Glomerular visceral epithelial cell (primary cell): ENCODE data around the gene TPM1.
A peak's percentile ranks its signal among the peaks of the same experiment; 100 is the strongest.
"Not testable (repeated sequence)": the region's sequence is repeated elsewhere in the genome, so short reads cannot be mapped to it uniquely, and the experiment has no call there.

Experiments used
- DNase-seq: peaks from one replicate; pipeline ENCODE4 v3.0.0-alpha.2; 2016; ENCODE audit errors: extremely low spot score

The TPM1 gene

GRCh38 chr15:63041974-63042876 lies at the start of gene TPM1:
Gene TPM1 (plus strand): TSS chr15:63042747. CDS start chr15:63042830, 83 bp downstream.
- DNase-seq: peak; percentile 98

DNA sequence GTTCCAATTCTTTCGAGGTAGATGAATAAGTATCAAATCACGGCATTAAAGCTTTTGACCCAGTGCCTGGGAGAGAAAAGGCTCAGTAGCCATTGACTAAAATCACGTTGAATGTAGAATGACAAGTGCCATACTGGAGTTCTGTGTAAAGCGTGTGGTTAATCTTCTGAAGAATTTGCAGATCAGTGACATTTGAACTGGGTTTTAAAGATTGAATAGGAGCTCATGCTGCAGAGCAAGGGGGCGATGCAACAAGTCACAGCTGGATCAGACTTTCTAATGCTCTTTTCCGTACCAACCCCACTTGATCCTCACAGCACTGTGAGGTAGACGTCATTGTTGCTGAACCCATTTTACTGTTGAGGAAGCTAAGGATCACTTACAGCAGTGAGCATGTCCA lies 49.5 kb upstream of the TPM1 start:
- DNase-seq: no peak

- not testable (repeated sequence) for DNase-seq
Observed at GRCh38 chr15:62993632-62994031, 48.9 kb upstream of the TPM1 start.

DNA sequence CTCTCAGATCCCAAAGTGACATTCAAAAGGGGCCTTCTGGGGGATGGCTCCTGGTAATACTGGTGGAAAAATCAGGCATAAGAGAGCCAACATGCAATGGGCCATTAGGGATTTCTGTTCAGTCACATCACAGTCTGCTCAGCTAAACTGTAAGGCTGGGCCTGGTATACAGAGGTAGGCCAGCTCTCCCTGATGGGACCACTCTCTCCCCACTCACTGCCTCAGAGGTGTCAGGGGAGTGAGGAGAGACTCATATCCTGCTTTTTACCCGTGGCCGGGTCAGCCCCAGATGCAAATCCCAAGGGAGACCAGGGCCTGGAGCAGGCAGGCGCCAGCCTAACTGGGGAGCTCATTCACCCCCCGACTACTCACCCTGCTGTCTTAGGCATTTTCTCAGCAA lies 48.1 kb upstream of the TPM1 start:
- DNase-seq: no peak

GRCh38 chr15:62994975-62995681 lies 47.4 kb upstream of the TPM1 start:
- peak; percentile 41 for DNase-seq

DNA sequence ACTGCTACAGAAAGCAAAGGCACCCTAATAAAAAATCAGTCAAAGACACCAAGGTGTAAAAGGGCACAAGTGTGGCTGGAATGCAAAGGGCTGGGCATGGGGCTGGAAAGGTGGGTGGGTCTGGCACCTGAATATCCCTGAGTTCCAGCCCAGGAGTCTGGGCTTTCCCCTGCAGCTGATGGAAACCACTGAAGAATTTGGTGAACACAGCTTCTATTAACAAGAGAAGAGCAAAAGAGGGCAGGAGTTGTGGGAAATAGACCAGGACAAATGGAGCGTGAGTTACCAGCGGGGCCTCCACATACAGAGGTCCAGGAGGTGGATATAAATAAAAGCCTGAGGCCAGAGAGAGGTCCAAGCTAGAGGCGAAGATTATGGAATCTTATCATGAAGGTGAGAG lies 45.1 kb upstream of the TPM1 start:
- peak; percentile 66 for DNase-seq

DNA sequence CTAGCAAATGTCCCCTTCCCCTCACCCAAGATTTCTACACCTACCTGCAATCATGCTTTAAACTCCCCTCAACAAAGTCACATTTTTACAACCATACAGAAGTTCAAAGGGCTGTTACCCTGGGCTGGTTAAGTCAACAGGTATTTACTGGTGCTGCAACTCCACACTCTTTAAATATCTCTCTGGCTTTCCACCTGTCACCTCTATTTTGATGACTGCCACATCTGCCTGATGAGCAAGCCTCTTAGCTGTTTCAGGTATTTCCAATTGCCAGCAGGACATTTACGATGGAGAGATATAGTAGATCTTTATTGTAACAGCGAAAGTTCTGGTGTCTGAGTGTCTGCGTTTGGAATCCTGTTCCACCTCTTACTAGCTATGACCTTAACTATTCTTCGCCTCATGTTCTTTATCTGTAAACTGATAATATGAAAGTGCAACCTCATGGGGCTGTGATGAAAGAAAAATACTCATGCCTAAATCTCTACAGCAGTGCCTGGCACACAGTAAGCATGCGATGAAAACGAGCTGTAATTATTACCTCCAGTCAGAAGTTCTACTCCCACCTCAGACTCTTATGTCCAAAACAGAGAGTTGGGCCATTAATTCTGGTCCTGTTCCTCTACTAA lies 44.2 kb upstream of the TPM1 start:
- DNase-seq: no peak

DNA sequence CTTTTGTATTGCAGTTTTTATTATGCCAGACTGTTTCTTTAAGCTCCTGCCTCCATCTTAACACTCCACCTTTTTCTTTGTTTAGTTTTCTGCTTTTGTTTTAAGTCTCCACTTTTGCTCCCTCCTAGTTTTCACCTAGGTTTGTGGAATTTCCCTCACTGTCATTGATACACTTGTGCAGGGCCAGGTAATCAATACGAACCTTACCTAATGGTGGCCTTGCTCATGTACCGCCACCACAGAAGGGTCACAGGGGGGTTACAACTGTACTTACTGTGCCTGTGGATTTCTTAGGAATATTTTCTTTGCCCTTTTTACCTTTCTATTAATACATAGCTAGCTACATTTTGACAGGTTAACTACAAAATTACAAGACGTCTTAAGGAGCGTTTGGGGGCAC lies 43.4 kb upstream of the TPM1 start:
- no peak for DNase-seq

DNA sequence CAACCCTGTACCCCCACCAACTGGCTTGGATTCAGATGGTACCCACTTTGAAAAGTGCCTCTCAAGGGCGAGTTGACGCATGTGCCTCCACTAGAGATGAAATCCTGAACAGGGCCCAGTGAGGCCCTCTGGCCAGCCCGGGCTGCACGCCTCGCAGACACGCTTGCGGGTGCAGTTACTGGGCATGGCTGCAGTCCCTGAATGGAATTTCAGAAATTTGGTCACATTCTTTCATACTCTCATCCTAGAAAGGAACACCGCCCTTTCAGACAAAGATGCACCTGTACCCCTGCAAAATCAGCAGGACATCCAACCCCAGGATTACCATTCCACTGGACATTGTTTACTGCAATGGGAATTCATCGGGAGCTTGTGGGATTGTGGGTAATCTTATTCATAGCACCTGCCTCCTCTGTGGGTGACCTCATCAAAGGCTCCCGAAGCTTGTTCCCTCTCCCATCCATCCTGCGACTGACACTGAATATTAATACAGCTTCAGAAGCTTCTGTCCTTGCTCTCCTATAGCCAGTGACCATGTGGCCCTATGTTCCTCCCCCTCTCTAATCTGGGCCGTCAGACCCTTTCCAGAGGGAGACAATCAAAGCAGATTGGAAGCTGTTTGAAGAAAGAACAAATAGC lies 42.5 kb upstream of the TPM1 start:
- DNase-seq: no peak

DNA sequence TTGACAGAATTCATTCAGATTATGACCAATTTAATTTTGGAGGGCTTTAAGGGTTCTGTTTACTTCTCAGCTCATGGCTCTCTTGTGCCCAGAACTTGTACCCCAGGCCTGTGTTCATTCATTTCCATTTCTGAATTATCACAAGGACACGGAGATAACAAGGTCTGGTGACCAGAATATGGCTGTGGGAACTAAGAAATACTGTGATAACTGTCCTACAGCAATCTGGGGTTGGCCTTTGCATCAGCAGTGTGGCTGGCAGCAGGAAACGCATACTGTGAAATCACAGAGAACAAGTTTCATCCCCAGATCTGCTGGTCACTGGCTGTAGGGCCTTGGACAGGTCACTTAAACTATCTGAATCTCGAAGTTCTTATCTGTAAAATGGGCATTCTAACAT lies 41.8 kb upstream of the TPM1 start:
- no peak for DNase-seq

DNA sequence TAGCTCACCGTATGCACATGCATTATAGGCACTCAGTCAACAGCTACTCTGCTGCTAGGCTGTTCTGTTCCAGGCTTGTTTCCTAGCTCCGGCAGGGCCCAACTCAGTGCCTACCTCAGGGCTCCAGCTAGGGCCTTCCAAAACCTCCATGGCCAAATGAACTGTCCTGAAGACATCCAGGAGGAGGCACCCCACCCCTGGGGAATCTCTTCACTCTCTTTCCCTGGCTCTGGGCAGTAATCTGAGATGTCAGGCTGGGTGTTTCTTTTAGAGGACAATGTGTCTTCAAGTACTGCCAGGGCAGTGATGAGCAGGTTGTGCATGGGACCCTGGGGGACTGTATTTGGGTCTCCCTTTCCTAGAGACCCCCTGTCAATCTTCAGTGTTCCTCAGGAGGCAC lies 38.3 kb upstream of the TPM1 start:
- DNase-seq: no peak

- DNase-seq: no peak
Observed at GRCh38 chr15:63006032-63006878, 36.3 kb upstream of the TPM1 start.

DNA sequence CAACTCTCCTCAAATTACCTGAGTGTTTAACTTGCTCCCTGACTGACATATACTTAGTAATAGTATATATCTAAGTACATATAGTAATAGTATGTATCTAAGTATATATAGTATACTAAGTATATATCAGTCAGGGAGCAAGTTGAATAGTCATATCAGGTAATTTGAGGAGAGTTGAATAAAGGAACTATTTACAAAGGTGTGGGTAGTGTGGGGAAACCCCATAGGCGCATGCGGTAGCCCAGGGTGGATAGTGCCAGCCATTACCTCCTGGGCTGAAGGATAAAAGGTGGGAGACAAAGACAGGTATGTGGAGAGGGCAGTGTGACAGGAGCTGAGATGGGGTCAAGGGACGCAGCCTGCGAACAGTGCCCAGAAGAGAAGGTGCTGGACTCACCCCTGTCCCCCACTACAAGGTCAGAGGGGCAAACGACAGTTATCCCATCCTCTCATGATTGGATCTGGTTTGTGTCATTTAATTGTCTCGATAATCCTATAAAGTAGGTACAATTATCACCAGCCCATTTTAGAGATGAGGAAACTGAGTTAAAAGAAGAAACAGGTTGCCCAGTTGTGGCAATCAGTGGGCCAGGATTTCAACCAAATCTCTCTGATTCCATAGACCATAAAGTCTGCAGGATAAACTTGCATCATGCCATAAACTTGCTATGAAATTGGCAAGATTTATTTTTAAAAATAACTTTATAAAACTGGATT lies 34.1 kb upstream of the TPM1 start:
- no peak for DNase-seq

DNA sequence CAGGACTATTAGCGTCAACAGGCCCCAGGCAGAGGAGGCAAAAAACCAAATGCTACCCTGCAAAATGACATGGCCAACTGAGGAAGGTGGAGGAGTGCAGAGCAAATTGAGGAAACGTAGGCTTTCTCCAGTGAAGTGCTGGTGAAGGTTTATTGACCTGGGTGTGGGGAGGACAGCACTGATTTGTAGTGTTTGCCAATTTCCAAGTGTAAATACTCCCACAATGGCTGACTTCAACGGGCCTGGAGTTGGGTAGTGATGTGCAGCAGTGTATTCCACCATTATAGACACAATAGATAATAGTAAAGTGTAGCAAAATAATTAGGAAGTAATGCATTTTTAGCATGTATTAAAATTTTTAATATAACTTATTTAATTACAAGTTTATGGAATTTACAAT lies 32.2 kb upstream of the TPM1 start:
- DNase-seq: no peak

DNA sequence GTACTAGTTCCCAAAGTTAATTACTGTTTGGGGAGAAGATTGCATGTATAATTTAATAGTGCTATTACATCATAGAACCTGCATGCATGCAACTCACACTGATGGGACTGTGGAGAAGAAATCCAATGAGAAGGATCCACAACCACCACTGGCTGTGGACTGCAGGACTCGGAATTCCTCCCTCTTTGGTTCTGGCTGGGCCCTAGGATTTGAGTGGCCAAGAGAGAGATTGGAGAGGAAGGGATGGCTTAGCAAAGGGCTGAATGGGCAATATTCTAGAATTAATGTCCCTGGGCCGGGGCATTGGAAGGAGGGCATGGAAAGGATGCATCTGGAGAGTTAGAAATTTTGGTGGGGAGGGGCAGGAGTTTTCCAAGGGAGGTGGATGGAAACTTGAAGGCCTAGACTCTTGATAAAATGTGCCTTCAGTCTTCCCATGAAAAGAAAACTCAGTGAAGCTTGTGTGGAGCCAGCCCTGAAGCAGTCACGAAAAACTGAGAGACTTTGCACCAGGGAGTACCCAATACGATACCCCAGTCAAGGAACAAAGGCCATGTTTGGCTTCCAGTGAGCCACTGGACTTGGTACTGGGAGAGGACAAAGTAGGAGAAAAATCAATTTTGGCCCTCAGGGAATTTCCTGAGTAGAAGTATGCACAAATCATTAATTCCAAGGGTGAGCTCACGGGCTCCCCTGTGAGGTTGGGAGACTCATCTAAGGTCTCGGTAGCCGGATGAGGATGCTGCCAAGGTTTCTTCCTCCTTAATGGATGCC lies 31.4 kb upstream of the TPM1 start:
- no peak for DNase-seq

GRCh38 chr15:63012444-63012843 lies 30.1 kb upstream of the TPM1 start:
- DNase-seq: no peak

- DNase-seq: peak; percentile 90
Observed at GRCh38 chr15:63013052-63013808, 29.3 kb upstream of the TPM1 start.

DNA sequence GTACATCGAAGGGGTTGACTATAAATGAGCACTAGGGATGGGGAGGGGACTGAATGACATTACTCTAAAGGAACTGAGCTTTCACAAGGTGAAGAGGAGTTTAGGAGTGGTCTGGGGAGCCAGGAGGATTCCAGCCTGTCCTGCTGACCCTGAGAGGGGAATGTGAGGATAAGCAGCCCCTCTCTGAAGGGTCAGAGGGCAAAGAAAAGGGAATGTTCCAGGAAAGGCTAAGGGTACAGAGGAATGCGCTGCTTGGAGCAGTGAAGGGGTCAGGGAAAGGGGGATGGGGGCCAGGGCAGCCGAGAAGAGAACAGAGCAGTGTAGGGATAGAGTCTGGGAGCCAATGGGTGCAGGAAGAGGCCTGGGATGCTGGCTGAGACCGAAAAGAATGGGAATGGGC lies 28.0 kb upstream of the TPM1 start:
- DNase-seq: no peak

DNA sequence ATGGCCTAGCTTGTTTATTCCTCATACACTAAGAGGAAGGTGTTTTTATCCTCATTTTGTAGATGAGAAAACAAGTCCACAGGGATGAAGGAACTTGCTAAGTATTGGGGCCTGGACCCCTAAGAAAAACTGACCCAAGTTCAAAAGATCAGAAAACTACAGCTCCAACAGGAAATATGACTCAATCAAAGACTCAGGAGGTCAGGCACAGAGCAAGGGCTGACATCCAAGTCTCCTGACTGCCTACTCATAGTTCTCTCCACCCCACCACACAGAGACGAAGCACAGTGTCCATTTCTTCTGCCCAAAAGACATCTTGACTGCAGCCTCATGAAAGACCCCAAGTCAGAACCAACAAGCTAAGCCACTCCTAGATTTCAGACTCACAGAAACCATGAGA lies 26.9 kb upstream of the TPM1 start:
- DNase-seq: peak; percentile 74
